Activated CD4-positive, alpha-beta memory T cell treated with anti-CD3 and anti-CD28 coated beads for 36 hours (primary cell): ENCODE data around the gene TRIM7. TPM values are rescaled to one million over a fixed set of nuclear protein-coding genes. Genes with fewer than 3 reads are reported as not detected.
"Not testable (repeated sequence)": the region's sequence is repeated elsewhere in the genome, so short reads cannot be mapped to it uniquely, and the experiment has no call there.

Experiments used
- CTCF ChIA-PET: fragments of 350-600 bp; sonication (Branson Sonifier 250); formaldehyde crosslinking; loops from one replicate; lab custom pipeline; 2021; ENCODE audit warnings: antibody characterized with exemption, inconsistent platforms; lab: Charles Lee
- POLR2A ChIA-PET: fragments of 350-600 bp; sonication (Branson Sonifier 250); formaldehyde crosslinking; loops from one replicate; lab custom pipeline; 2021; ENCODE audit warnings: antibody characterized with exemption; lab: Charles Lee
- DNase-seq: peaks from one replicate; pipeline ENCODE4 v3.0.0-alpha.2; 2020
- H3K27ac Mint-ChIP-seq: one replicate; pipeline ENCODE4 v1.8.0; 2021; ENCODE audit warnings: mixed read lengths
- H3K27me3 Mint-ChIP-seq: one replicate; pipeline ENCODE4 v1.8.0; 2021; ENCODE audit warnings: mixed read lengths
- H3K36me3 Mint-ChIP-seq: one replicate; pipeline ENCODE4 v1.8.0; 2021; ENCODE audit warnings: mixed read lengths
- H3K4me1 Mint-ChIP-seq: one replicate; pipeline ENCODE4 v1.8.0; 2021; ENCODE audit warnings: low read depth, mixed read lengths
- H3K4me3 Mint-ChIP-seq: one replicate; pipeline ENCODE4 v1.8.0; 2021; ENCODE audit warnings: mild to moderate bottlenecking, mixed read lengths
- H3K9me3 Mint-ChIP-seq: one replicate; pipeline ENCODE4 v1.8.0; 2021; ENCODE audit warnings: mixed read lengths
- intact Hi-C: fragments of 100-400 bp; cut with micrococcal nuclease; formaldehyde crosslinking; loops from one replicate; pipeline ENCODE4 v1.15.1; 2023
- microRNA-seq: library from miRNA; unstranded; fragments of <30 nt; microRNA quantifications from one replicate; pipeline ENCODE4 v1.2.0, GENCODE V29; 2022; ENCODE audit warnings: borderline number of aligned reads, borderline microRNAs expressed, borderline replicate concordance
- total RNA-seq, 2 experiments: library from RNA; stranded (reverse); gene quantifications; one replicate each; pipeline ENCODE4 v1.2.3, GENCODE V29; 2021

Gene TRIM7
- total RNA-seq, 2 experiments from 2014 or later = 2.9 to 3.5 TPM

GRCh38 chr5:181158869-181159268, 46.1 kb downstream of the TRIM7 start:
- Mint-ChIP-seq H3K36me3 (no peaks in the 10 kb centered on the region), H3K9me3 (no peaks in the 10 kb centered on the region), H3K4me1 (peaks cover 36% of the 10 kb centered on the region), H3K4me3 (no peak overlapping the region), H3K27ac (no peak overlapping the region), H3K27me3 (peaks cover 17% of the 10 kb centered on the region)
- intact Hi-C loops = loop anchor here (1.0 kb wide), 1 partner anchor 14 kb away; no protein-coding TSS in a partner anchor
- DNase-seq = no peak
- ChIA-PET CTCF (interaction anchor here (0.7 to 2.0 kb wide), 2 partner anchors 10 to 14 kb away, joined by 3 to 7 read pairs; no protein-coding TSS in a partner anchor), POLR2A (no interaction called here)

GRCh38 chr5:181156758-181157157, 48.2 kb downstream of the TRIM7 start:
- no peak for DNase-seq
- Mint-ChIP-seq H3K4me1 (peaks cover 31% of the 10 kb centered on the region), H3K36me3 (no peaks in the 10 kb centered on the region), H3K4me3 (no peak overlapping the region), H3K9me3 (no peaks in the 10 kb centered on the region), H3K27ac (no peak overlapping the region), H3K27me3 (peaks cover 12% of the 10 kb centered on the region)
- CTCF ChIA-PET = interaction anchor here (0.6 kb wide), 1 partner anchor 72 kb away, joined by 4 read pairs; no protein-coding TSS in a partner anchor
- POLR2A ChIA-PET = no interaction called here
- intact Hi-C loops = no loop called here

GRCh38 chr5:181153814-181154213, 51.2 kb downstream of the TRIM7 start:
- Mint-ChIP-seq H3K36me3 (no peaks in the 10 kb centered on the region), H3K27ac (no peak overlapping the region), H3K9me3 (no peaks in the 10 kb centered on the region), H3K4me3 (no peak overlapping the region), H3K27me3 (peaks cover 24% of the 10 kb centered on the region), H3K4me1 (peaks cover 11% of the 10 kb centered on the region)
- DNase-seq = peak; percentile 50
- ChIA-PET CTCF (no interaction called here), POLR2A (no interaction called here)
- intact Hi-C loops = no loop called here

GRCh38 chr5:181152406-181152805, 52.6 kb downstream of the TRIM7 start:
- Mint-ChIP-seq H3K36me3 (no peaks in the 10 kb centered on the region), H3K27me3 (peaks cover 34% of the 10 kb centered on the region), H3K4me1 (peaks cover 11% of the 10 kb centered on the region), H3K4me3 (no peak overlapping the region), H3K9me3 (no peaks in the 10 kb centered on the region), H3K27ac (no peak overlapping the region)
- CTCF ChIA-PET = no interaction called here
- intact Hi-C loops = no loop called here
- POLR2A ChIA-PET = no interaction called here
- no peak for DNase-seq

- Mint-ChIP-seq H3K4me3 (no peak overlapping the region), H3K27ac (no peak overlapping the region), H3K27me3 (peaks cover 38% of the 10 kb centered on the region), H3K36me3 (no peaks in the 10 kb centered on the region), H3K4me1 (peaks cover 11% of the 10 kb centered on the region), H3K9me3 (no peaks in the 10 kb centered on the region)
- no peak for DNase-seq
- ChIA-PET CTCF (no interaction called here), POLR2A (no interaction called here)
- intact Hi-C loops = no loop called here
Measured at GRCh38 chr5:181151146-181151545, 53.9 kb downstream of the TRIM7 start.

GRCh38 chr5:181149806-181150733, 54.9 kb downstream of the TRIM7 start:
- Mint-ChIP-seq H3K36me3 (no peaks in the 10 kb centered on the region), H3K4me3 (no peak overlapping the region), H3K4me1 (peaks cover 11% of the 10 kb centered on the region), H3K9me3 (peaks cover under 1% of the 10 kb centered on the region), H3K27me3 (peaks cover 38% of the 10 kb centered on the region), H3K27ac (no peak overlapping the region)
- CTCF ChIA-PET = no interaction called here
- no peak for DNase-seq
- intact Hi-C loops = no loop called here
- POLR2A ChIA-PET = no interaction called here

GRCh38 chr5:181149355-181149754, 55.6 kb downstream of the TRIM7 start:
- H3K4me3 Mint-ChIP-seq = no peak overlapping the region
- peaks cover 9% of the 10 kb centered on the region for H3K4me1 Mint-ChIP-seq
- DNase-seq = no peak
- H3K27ac Mint-ChIP-seq = no peak overlapping the region
- H3K36me3 Mint-ChIP-seq = no peaks in the 10 kb centered on the region
- H3K27me3 Mint-ChIP-seq = peaks cover 40% of the 10 kb centered on the region
- intact Hi-C loops = no loop called here
- ChIA-PET CTCF (no interaction called here), POLR2A (no interaction called here)
- H3K9me3 Mint-ChIP-seq = peaks cover 3% of the 10 kb centered on the region

- H3K4me3 Mint-ChIP-seq, H3K36me3 Mint-ChIP-seq, H3K27ac Mint-ChIP-seq, intact Hi-C loops, H3K9me3 Mint-ChIP-seq, DNase-seq, POLR2A ChIA-PET, H3K4me1 Mint-ChIP-seq, CTCF ChIA-PET: not testable (repeated sequence)
- peaks cover 51% of the 10 kb centered on the region for H3K27me3 Mint-ChIP-seq
Measured at GRCh38 chr5:181146927-181147636, 57.9 kb downstream of the TRIM7 start, which contains the start of gene OR2V2. TSS of gene OR2V2 (plus strand) at chr5:181147586. CDS start at chr5:181154943, 7,357 bp downstream.

- intact Hi-C loops = no loop called here
- Mint-ChIP-seq H3K27ac (no peak overlapping the region), H3K36me3 (no peaks in the 10 kb centered on the region), H3K4me1 (no peaks in the 10 kb centered on the region), H3K4me3 (no peak overlapping the region), H3K27me3 (peaks cover 54% of the 10 kb centered on the region), H3K9me3 (peaks cover 6% of the 10 kb centered on the region)
- POLR2A ChIA-PET = no interaction called here
- CTCF ChIA-PET = no interaction called here
- DNase-seq = no peak
Measured at GRCh38 chr5:181145133-181145532, 59.9 kb downstream of the TRIM7 start.

Small RNA genes within 50 kb of the gene (microRNA-seq; reads per million reads assigned to microRNA genes)
- not detected for gene MIR4638

Other genes starting within 250 kb of the TRIM7 start
- not detected for gene BTNL3, start 216.3 kb downstream of the TRIM7 start, total RNA-seq
- not detected for gene BTNL9, start 164.9 kb downstream of the TRIM7 start, total RNA-seq
- gene OR2V1, start 74.0 kb downstream of the TRIM7 start, total RNA-seq = not detected
- not detected for gene OR2V2, start 57.6 kb downstream of the TRIM7 start, total RNA-seq
- 10 to 100 TPM; 35.3 to 36.4 TPM for gene TRIM41, start 18.1 kb upstream of the TRIM7 start, total RNA-seq
- gene RACK1, start 38.7 kb upstream of the TRIM7 start, total RNA-seq = 1,000 to 10,000 TPM; 2,635 to 2,697 TPM
- 10 to 100 TPM; 10.9 to 11.7 TPM for gene TRIM52, start 55.9 kb upstream of the TRIM7 start, total RNA-seq
- gene OR4F3, start 162.1 kb upstream of the TRIM7 start, total RNA-seq = not detected